ENCODE measurements around the gene CHMP2A.
"Not testable (repeated sequence)": the region's sequence is repeated elsewhere in the genome, so short reads cannot be mapped to it uniquely, and the experiment has no call there.

The CHMP2A gene

DNA sequence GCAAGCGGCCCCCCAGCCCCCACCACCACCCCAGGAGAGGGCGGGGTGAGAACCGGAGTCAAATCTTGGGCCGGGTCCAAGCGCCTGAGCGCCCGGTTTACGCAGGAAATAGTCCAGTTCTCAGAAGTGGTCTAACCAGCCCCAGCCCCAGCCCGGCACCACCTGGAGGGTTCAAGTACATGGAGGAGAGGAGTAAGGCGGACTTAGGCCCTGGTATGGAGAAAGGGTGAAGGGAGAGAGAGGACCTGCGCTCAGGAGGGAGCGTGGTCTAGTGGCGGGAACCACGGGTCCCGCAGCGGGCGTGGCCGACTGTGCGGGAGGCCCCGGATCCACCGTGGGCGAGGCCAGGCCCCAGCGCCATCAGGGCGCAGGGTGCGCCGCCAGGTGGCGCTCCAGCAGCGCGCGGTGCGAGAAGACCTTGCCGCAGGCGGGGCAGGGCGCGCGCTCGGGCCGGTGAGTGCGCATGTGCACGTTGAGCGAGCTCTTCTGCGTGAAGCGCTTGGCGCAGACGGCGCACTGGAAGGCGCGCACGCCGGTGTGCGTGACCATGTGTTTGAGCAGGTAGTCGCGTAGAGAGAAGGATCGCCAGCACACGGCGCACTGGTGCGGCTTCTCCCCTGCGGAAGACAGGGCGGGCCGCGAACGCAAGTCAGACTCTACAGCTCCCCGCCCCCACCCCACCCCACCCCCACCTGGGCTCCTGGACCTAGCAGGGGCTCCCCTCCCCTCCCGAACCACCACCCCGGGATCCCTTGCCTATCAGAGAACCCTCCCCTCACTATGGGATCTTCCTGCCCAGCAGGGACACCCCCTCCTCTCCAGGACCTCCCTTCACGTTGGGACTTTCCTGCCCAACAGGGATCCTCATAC, 41.0 kb downstream of the CHMP2A start:
- peak; percentile 88 for DNase-seq

DNA sequence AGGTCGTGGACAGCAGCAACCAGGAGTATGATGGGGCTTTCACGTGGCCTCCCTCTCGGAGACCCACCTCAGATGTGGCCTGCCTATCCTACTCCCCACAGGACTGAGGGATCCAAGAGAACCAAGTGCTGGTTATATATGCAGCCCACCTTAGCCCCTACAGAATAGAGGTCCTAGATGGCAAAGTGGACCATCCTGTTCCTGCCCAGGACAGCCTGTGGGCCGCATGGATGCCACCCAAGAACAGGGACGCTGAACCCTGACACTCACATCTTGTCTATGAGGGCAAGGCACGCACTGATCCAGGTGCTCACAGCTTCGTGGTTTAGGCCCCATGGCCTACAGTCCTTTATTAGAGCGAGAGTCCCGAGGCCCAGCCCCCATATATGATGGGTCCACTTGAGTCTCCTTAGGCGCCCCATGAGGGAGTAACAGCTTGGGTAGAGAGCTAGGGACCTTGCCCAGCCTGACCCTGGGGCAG, 41.7 kb downstream of the CHMP2A start:
- no peak for DNase-seq

DNA sequence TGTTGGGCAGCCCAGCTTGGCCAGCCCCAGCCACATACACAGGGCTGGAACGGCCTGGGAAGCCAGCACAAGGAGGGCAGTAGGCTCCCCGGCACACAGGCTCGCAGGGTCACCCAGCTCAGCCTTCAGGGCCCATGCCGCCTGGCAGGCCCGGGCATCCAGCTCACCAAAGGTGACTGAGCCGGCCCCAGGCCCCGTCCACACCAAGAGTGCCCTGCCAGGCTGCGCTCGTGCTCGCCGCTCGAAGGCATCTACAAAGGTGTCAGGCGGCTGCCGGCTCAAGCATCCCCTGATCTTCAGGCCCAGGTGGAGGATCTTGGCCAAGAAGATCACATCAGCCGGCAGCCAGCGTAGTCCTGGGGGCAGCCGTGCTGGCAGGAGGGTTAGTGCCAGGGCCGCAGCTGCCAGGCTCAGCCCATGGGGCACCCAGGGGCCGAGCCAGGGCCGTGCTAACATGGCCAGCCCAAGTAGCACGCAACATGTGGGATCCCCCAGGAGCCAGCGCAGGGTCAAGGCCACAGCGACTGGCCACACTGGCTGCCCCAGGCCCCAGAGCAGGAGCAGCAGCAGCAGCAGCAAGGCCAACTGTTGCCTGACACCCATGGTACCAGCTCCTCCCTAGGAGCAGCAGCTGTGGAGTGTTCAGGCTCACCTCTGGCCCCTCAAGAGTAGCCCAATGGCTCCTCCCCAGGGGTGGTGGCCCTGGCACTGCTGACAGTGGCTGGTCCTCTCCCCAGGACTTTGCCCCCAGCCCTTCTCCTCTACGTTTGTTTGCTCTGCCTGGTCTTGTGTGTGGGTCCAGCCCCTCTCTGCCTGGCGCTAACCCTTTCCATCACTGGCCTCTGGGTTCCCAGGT, 43.3 kb downstream of the CHMP2A start, which contains the start of gene SLC27A5:
Gene SLC27A5, minus strand, starts transcription at position 640 of the 856 bp plus-strand sequence. Its CDS starts 37 bp downstream, at position 603.
- DNase-seq: no peak

GRCh38 chr19:58510084-58510862, 44.6 kb downstream of the CHMP2A start:
- DNase-seq: no peak

DNA sequence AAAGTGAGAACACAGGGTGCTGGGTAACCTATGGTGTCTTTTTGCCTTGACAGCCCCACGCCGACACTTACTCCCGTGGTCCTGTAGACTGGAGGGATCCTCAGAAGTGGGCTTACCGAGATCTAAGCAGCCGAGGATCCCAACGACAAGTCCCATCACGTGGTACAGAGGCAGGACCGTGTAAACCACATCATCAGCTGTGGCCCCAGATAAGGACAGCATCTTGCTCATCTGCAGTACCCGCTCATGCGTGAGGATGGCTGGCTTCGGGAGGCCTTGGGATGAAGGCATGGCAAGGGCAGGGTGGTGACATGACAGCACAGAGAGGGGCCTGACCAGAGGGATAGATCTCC, 45.2 kb downstream of the CHMP2A start:
- DNase-seq: no peak

- not testable (repeated sequence) for DNase-seq
Measured at GRCh38 chr19:58507602-58508223, 47.2 kb downstream of the CHMP2A start.

Data from right kidney (tissue), 1 donor.